Body of pancreas (tissue), 4 donors: Measurements from ENCODE around the gene TYW3.

ENCODE experiments used
- POLR2A ChIP-seq, 3 donors: fragments of 450-650 bp; IDR thresholded peaks; one replicate each; pipeline ENCODE4 v1.6.1; 2016; ENCODE audit warnings: antibody characterized with exemption in 3 of 3, mild to moderate bottlenecking in 2 of 3
- TF ChIP-seq, protein P1 (sequence below), 7 experiments: fragments of 450-650 bp in 4 of 7; fragments of 200-600 bp in 3 of 7; sonication (generic) in 3 of 7; IDR thresholded peaks; one replicate each; pipeline ENCODE4 v1.5.1; 2016 to 2019; ENCODE audit warnings: antibody characterized with exemption in 7 of 7

DNA sequence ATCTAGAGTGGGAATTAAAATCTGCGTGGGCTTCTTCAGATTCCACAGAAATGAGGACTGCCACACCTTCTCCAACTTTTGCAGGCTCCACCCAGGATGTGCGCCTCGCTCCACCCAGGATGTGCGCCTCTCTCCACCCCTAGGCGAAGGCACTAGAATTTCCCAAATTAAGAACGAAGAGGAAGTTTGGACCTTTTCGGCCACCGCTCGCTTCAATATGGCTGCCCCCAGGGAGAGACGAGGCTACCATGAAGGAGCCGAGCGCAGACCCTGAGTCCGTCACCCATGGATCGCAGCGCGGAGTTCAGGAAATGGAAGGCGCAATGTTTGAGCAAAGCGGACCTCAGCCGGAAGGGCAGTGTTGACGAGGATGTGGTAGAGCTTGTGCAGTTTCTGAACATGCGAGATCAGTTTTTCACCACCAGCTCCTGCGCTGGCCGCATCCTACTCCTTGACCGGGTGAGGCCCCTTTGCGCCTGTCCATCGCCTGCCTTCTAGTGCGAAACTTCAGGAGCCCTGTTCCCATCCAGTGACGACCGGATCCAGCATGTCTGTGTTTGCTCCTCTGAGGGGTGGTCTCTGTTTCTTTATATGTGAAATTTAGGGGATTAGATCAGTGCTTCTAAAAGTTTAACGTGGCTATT lies at the start of gene TYW3, which contains the start of gene CRYZ:
- TF ChIP-seq, protein P1, sequence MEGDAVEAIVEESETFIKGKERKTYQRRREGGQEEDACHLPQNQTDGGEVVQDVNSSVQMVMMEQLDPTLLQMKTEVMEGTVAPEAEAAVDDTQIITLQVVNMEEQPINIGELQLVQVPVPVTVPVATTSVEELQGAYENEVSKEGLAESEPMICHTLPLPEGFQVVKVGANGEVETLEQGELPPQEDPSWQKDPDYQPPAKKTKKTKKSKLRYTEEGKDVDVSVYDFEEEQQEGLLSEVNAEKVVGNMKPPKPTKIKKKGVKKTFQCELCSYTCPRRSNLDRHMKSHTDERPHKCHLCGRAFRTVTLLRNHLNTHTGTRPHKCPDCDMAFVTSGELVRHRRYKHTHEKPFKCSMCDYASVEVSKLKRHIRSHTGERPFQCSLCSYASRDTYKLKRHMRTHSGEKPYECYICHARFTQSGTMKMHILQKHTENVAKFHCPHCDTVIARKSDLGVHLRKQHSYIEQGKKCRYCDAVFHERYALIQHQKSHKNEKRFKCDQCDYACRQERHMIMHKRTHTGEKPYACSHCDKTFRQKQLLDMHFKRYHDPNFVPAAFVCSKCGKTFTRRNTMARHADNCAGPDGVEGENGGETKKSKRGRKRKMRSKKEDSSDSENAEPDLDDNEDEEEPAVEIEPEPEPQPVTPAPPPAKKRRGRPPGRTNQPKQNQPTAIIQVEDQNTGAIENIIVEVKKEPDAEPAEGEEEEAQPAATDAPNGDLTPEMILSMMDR (IDR thresholded peaks at IDR 0.05), result peak in 3 of 7 experiments; percentile 29 to 39 (median 33)
- TF ChIP-seq POLR2A (IDR thresholded peaks at IDR 0.05), result peak; percentile 42 to 86 (median 79)
